ENCODE results near the gene SLC27A3.
A peak's percentile ranks its signal among the peaks of the same experiment; 100 is the strongest.

Gene SLC27A3

DNA sequence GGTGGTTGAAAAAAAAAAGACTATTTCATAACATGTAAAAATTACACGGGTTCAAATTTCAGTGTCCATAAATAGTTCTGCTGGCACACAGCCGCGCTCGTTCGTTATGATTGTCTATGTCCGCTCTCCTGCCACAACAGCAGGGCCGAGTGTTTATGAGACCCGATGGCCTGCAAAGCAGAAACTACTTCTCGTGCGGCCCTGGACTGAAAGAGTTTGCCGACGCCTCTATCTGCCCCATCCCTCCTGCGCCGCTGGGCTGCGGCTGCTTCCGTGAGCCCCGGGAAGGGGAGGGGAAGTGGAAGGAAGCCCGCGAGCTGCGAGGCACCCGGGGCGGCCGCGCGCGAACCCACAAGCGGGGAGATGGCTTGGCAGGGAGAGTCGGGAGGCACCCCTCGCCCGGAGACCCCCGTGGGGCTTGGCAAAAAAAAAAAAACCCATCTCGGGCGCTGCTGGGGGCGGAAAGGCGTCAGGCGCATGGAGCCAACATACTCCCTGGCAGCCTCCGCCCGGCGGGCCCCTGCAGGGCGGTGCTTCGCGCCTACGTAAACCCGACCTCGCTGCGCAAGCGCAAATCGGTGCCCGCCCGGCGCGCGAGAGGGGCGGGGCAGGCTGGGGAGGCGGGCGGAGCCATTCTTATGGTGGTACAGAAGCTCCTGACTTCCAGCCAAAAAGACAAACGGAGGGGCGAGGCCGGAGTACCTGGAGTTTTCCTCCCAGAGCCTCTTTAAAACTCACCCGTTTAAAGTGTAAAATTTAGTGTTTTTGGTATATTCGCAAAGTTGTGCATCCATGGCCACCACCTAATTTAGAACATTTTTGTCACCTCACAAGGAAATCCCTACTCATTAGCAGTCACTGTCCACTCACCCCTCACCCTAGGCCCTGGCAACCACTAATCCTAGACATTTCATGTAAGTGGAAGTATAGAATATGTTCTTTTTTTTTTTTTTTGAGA lies 8.3 kb downstream of the SLC27A3 start:
- DNase-seq, result peak; percentile 95

DNA sequence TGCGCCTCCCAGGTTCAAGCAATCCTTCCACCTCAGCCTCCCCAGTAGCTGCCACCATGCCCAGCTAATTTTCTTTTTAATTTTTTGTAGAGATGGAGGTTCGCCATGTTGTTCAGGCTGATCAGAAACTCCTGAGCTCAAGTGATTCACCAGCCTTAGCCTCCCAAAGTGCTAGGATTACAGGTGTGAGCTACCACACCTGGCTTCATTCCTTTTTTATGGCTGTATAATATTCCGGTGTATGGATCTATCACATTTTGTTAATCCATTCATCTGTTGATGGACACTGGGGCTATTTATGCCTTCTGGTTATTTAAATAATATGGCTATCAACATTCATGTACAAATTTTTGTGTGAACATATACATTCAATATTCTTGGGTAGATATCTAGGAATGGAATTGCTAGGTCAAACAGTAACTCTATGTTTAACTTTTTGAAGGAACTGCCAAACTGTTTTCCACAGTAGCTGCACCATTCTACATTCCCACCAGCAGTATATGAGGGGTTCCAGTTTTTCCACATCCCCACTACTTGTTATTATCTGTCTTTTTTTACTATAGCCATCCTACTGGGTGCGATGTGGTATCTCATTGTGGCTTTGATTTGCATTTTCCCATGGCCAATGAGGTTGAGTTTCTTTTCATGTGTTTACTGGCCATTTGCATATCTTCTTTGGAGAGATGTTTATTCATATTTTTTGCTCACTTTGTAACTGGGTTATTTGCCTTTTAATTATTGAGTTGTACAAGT lies 11.0 kb downstream of the SLC27A3 start:
- no peak for DNase-seq

DNA sequence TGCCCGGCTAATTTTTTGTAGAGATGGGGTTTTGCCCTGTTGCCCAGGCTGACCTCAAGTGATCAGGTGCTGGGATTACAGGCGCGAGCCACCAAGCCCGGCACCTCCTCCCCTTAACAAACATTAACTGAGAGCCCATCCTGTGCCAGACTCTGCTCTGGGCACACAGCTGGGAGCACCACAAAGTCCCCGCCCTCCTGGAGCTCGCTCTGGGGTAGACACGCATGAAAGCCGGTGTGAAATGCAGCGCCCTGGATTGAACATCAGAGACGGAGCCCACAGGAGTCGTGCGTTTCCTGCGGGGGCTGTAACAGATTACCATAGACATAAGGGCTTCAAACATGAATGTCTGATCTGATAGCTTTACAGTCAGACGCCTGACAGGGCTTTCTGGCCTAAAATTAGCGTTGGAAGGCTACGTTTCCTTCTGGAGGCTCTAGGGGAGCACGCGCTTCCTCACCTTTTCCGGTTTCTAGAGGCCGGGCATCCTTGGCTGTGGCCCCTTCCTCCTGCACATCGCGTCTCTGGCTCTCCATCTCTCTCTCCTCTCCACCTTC lies 14.3 kb downstream of the SLC27A3 start:
- DNase-seq, result no peak

DNA sequence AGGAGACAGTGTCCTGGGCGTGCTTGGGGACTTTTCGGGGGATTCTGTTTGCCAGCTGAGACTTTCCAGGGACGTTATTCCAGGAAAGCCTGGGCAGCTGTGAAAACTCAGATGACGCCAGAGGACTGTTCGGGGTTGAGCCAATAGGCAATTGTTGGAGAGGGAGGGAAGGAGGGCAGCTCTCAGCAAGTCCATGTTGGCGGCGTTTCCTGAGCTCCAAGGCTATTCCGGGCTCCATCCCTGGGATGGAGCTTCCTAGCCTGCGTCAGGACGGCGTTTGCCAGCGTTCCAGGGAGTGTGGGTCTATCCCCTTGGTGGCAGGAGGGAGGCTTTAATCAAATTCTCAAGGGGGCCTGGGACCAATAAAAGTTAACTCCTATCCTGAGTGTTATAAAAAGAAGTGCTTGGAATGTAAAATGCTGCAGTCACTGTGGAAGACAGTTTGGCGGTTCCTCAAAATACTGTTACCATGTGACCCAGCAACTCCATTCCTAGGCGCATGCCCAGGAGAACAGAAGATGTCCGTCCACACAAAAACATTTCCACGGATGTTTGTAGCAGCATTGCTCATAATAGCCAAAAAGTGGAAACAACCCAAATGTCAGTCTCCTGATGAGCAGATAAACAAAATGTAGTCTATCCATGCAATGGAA lies 15.2 kb downstream of the SLC27A3 start:
- no peak for DNase-seq

DNA sequence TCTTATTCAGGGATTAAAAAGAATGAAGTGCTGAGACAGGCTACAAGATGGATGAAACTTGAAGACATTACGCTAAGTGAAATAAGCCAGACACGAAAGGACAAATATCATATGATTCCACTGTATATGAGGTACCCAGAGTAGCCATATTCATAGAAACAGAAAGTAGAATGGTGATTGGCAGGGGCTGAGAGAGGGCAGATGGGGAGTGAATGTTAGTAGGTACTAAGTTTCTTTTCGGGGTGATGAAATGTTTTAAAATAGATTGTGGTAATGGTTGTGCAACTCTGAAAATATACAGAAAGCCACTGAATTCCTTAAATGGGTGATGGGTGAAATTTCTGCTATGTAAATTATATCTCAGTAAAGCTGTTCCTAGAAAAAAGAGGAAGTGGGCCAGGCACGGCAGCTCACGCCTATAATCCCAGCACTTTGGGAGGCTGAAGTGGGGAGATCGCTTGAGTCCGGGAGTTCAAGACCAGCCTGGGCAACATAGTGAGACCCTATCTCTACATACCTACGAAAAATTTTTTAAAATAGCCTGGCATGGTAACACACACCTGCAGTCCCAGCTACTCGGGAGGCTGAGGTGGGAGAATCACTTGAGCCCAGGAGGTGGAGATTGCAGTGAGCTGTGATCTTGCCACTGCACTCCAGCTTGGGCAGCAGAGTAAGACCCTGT lies 15.9 kb downstream of the SLC27A3 start:
- no peak for DNase-seq

DNA sequence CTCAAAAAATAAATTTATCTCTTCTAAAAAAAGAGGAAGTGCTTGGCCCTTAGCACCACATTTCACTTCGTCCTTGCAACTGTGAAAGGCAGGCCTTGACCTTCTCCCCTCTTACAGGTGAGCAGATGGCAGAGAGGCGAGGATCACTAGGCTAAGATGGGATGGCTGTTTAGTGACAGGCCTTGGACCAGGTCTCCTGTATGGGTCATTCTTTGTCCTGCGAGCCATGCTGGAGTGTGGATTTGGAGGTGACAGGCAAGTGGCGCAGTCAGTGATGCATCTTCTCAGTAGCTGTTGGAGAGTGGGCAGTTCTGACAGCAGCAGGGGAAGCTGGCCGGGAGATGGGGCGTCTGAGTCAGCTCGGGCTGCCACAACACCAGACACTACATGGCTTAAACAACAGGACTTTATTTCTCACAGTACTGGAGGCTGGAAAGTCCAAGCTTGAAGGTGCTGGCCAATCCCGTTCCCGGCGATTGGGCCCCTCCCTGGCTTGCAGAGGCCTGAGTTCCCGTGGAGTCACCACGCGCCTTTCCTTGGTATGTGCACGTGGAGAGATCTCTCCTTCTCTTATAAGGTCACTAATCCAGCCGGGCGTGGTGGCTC lies 16.5 kb downstream of the SLC27A3 start:
- DNase-seq, result no peak

DNA sequence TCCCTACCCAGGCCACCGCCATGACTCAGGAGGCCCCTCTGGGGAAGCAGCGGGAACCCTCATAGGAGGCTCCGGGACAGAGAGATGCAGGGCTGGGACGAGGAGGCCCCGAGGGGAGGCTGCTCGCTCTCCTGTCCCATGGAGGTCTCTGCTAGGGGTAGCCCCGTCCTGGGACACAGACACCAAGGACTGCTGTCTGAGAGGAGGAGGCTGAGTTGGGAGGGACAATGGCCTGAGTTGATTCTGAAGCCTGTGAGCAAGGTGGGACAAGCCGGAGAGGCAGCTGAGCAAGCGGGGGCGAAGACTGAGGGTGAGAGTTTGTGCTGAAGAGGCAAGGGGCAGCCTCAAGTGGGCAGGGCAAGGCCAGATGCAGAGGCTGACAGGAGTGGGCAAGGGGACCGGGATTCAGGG lies 17.4 kb downstream of the SLC27A3 start:
- no peak for DNase-seq

DNA sequence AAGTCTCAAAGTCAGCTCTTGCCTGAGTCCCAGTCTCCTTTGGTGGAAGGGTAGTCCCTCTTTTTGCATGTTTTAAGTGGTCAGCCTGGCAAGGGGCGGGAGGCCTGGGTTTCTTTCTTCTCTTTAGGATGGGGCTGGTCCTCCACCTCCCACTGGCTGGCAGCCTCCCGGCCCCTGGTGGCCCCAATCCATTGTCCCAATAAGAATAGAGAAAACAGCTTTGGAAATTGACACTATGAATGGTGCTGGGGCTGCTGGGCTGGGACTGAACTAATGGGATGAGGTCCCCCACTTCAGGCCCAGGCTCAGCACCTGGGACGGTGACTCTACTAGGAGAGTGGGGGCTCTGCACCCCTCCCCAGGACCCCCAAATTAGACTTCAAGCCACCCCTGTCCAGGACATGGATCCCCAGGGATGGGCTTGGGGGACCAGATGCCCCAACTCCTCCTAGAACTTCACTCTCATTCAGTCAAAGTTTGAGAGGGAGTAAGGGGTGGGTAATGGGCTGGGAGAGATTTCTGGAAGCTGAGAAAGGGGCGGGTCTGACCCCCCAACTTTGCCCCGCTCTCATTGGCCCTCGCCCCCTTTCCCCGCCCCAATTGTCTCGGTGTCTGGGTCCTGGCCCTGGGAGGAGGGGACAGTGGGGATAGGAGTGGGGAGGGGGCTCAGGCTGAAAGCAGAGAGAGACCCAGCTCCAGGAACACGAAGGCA lies 18.2 kb downstream of the SLC27A3 start:
- DNase-seq, result no peak

DNA sequence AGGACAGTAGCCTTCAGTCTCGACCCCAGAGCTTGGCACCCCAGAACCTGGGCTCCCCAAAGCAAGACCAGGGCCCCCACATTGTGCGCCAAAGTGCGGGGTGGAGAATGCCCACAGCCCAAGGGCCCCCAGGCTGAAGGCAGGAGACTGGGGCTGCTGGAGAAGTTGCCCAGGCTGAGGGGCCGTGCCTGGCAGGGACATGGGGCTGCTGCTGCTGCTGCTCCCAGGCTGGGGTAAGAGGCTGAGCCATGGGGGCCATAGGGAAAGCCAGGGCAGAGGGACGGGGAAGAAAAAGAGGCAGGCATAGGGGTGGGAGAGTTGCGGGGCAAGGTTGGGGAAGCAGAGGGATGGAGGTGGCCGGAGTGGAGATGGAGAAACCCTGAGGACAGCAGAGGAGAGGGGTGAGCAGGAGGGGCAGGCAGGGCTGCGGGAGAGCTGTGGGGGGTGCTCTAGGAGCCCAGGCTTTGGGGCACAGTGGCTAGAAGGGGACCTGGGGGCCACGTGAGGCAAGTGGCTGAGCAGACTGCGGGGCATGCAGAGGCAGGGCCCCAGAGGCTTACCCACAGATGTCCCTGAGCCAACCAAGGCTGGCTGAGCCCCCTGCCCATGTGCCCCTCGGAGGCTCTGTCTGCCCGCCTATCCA lies 18.9 kb downstream of the SLC27A3 start:
- DNase-seq, result no peak

DNA sequence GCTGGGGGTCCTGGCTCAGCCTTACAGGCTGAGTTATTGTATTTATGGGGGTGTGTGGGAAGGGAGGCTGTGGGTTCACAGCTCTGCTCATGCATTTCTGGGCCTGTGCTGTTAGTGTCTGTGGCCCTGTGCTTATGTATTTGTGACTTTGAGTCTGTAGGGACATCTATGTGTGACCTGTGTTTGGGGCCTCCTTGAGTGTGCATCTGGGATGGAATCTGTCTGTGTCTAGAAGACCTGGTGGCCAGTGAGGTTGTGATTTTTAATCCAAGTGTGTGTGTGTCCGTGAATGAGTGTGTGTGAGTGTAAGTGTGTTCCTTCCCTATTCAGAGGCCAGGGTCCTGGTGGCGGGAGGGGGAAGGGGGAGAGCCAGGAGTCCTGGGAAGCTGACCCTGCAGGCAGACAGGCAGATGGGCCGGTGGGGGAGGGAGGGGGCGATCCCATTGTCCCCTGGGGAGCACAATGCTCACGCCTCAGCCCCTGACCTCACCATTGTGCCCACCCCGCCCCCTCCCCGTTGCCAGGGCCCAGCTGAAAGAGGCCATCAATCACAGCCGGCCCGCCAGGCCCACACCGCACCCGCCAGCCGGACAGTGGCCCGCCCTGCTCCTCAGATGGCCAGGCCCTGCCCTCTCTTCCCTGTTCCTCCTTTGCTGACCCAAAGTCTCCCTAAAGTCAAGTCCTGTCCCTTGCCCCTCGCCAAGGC lies 19.6 kb downstream of the SLC27A3 start:
- no peak for DNase-seq

DNA sequence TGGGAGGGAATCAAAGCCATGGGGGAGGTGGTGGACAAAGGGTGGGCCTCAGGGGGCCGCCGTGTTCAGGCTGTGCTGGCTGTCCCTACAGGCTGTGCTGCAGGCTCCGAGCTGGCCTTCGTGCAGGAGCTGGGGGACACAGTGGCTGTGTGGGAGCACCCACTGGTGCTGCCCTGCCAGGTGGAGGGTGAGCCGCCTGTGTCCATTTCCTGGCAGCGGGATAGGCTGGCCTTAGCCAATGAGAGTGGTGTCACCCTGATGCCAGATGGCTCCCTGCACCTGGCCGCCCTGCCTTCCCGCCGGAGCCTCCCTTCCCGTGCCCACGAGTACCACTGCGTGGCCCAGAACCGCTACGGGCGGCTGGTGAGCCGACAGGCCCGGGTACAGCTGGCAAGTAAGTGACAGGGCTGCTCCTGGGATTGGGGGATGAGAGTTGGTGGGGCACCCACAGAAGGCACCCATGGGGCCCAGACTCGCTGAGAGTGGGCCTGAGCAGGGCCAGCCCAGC lies 20.2 kb downstream of the SLC27A3 start:
- no peak for DNase-seq

DNA sequence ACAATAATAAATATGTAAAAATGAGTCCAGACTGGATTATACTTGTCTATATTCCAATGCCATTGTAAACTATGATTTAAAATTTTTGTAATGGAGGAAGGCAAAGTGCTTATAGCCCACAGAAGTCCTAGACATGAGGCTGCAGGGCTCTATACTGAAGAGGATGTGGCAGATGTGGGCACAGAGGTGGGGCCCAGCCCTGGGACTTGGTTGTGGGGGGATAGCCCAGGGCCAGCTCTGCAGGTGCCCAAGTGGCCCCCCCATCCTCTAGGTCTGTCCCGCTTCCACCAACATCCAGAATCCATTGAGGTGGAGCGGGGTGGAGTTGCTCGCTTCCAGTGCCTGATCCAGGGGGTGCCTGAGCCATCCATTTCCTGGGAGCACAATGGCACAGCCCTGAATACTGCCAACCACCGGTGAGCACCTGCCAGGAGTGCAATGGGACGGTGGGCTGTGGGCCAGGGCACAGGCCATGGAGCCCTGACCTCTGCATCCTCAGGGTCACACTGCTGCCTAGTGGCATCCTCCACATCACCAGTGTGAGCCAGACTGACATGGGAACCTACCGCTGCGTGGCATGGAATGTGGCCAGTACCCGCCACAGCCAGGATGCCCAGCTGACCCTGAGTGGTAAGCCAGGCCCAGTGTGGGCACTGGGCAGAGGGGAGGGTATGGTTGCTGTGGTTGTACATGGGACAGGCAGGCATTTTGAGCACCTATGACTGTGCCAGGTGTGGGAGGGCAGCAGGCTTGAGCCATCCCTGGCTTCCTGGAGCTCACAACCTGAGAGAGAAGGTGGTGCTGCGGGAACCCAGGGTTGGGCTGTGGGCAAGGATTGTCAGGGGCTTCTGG lies 21.0 kb downstream of the SLC27A3 start:
- DNase-seq, result no peak

DNA sequence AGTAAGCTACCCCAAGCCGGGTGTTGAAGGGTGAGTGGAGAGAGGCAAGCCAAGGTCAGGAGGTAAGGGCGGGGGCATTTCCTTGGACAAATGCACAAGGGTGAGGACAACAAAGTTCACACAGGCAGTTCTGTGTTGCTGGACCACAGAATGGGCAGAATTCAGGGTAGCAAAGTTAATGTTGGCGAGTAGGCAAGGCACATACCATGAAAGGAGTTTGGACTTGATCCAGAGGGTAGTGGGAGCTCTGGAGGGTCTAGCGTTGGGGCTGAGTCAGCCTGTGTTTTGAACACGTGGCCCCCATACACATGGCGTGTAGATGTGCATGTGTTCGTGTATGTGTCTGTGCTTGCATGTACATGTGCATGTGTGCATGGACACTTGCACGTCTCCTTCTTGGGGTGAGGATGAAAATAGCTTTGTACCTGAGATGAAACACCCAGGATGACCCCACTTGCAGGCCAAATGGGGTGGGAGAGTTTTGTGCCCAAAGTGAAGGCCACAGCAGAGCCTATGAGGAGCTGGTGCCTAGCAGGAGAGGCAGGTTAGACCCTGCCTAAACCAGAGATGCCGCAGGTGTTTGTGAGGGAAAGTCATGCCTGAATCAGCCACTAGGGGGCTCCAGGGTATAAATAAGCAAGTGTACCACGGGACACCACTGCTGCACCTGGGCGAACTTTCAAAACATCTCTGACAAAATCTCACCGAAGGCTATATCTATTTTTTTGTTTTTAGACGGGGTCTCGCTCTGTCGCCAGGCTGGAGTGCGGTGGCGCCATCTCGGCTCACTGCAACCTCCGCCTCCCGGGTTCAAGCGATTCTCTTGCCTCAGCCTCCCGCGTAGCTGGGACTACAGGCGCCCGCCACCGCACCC lies 21.8 kb downstream of the SLC27A3 start:
- DNase-seq, result no peak

DNA sequence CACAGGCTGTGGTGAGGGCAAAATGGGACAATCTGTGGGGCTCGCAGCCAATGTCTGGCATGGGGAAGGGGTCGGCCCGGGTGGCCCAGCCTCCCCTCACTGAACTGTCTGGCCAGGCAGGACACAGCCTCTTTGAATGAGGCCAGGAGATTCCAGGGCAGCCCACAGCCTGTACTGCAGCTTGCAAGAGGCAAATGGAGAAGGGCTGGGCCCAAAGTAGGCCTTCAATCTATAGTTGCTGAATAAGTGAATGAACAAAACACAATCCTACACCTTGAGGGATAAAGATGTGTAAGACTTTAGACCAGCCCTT lies 23.2 kb downstream of the SLC27A3 start:
- no peak for DNase-seq

DNA sequence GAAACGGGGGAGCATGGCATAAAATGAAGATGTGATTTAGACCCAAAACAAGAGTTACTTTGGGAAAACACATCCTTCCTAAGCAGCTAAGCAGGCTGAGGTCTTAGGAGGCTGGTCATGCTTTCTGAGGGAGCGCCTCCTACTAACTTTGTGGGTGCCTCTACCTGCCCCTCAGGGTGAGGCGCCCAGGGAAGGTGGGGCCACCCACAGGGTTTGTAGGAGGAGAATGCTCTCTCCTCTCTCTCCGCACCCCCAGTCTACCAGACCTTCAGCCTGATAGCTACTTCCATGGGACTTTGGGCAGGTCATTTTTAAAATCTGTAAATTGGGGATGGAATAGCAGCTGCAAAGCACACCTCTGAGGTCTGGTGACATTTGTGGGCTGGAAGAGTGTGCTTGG lies 23.8 kb downstream of the SLC27A3 start:
- DNase-seq, result no peak

DNA sequence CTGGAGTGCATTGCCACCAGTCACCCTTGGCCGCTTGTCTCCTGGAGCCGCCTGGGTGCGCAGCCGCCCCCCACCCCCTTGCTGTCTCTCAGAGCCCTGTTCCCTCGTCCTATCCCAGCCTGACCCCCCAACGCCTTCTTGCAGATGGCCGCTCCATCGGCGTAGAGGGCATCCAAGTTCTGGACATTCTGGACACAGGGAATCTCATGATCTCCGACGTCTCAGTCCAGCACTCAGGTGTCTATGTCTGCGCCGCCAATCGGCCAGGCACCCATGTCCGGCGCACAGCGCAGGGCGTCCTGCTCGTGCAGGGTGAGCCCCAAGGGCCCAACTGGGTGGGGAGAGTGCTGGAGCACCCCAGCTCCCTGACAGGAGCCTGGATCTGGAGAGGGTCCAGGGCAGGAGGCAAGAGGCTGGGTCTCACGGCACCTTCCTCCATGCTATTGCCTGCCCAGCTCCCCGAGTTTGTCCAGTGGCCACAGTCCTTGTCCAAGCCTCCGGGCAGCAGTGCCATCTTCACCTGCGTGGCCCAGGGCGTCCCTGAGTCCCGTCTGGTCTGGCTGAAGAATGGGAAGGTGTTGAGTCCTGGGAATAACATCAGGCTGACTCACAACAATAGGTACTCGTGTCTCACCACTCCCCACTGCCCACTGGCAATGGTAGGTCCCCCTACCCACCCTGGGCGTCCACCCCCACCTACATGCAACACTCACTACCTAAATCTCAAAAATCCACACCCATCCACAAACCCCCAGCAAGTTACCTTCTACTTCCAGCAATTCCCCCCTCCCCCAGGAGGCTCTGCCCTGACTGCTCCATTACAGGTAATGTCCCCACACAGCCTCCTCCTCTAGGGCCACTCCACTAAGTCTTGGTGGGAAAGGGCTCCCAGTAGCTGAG lies 24.6 kb downstream of the SLC27A3 start:
- no peak for DNase-seq

DNA sequence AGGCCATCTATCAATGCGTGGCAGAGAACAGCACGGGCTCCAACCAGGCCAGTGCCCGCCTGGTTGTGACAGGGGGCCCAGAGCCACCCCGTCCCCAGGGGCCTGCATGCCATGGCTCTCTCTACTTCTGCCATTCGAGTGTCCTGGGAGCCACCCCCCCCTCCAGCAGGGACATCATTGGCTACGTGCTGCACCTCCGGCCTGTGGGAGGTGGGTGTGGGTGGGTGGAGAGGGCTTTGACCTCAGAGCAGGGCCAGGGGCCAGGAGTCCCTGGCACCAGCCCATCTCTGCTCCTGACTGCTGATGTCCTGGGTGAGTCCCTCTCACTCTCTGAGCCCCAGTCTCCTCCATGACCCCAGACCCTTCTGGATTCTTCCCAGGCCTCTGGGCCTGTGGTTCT lies 25.3 kb downstream of the SLC27A3 start:
- no peak for DNase-seq
